ENCODE results near the gene TEFM. TPM values are rescaled to one million over a fixed set of nuclear protein-coding genes. Genes with fewer than 3 reads are reported as not detected.

TEFM gene
- total and polyA plus RNA-seq, 3 donors from 2014 or later, result 8.7 to 16.2 (median 10.9) TPM

- intact Hi-C loops (cut with DNase I; ENCODE audit: low total_unique reads), result no loop called here
- H3K36me3 ChIP-seq (ENCODE audit: low read depth, missing control alignments), result no peaks in the 10 kb centered on the region
- 80 to 94% methylated on average over 5 of the region's 5 CpGs for WGBS, 2 donors
- H3K27ac ChIP-seq, result no peak overlapping the region
- DNase-seq, result no peak
- H3K4me1 ChIP-seq, result no peaks in the 10 kb centered on the region
- no peak for TF ChIP-seq CTCF (IDR thresholded peaks at IDR 0.05)
- no peak for TF ChIP-seq POLR2A (IDR thresholded peaks at IDR 0.05)
- no peaks in the 10 kb centered on the region for H3K27me3 ChIP-seq
- H3K9me3 ChIP-seq, result no peaks in the 10 kb centered on the region
- no peak overlapping the region for H3K4me3 ChIP-seq
These were observed 8.7 kb downstream of the TEFM start for GRCh38 chr17:30897311-30897710.

GRCh38 chr17:30894236-30894635 lies 11.8 kb downstream of the TEFM start:
- 93 to 94% methylated on average over 3 of the region's 3 CpGs for WGBS, 2 donors
- no peak overlapping the region for H3K27ac ChIP-seq
- intact Hi-C loops (cut with DNase I; ENCODE audit: low total_unique reads), result no loop called here
- no peaks in the 10 kb centered on the region for H3K4me1 ChIP-seq
- no peaks in the 10 kb centered on the region for H3K9me3 ChIP-seq
- no peaks in the 10 kb centered on the region for H3K36me3 ChIP-seq (ENCODE audit: low read depth, missing control alignments)
- no peaks in the 10 kb centered on the region for H3K27me3 ChIP-seq
- TF ChIP-seq POLR2A (IDR thresholded peaks at IDR 0.05) (no peak), CTCF (IDR thresholded peaks at IDR 0.05) (no peak)
- no peak overlapping the region for H3K4me3 ChIP-seq
- no peak for DNase-seq

- no peak for TF ChIP-seq CTCF (IDR thresholded peaks at IDR 0.05)
- TF ChIP-seq POLR2A (IDR thresholded peaks at IDR 0.05), result no peak
- no peaks in the 10 kb centered on the region for H3K36me3 ChIP-seq (ENCODE audit: low read depth, missing control alignments)
- H3K27me3 ChIP-seq, result no peaks in the 10 kb centered on the region
- no peaks in the 10 kb centered on the region for H3K9me3 ChIP-seq
- no peak overlapping the region for H3K27ac ChIP-seq
- 98% methylated on average over 5 of the region's 5 CpGs for WGBS, 2 donors
- DNase-seq, result no peak
- H3K4me1 ChIP-seq, result no peaks in the 10 kb centered on the region
- intact Hi-C loops (cut with DNase I; ENCODE audit: low total_unique reads), result no loop called here
- H3K4me3 ChIP-seq, result no peak overlapping the region
These were observed 19.9 kb downstream of the TEFM start for GRCh38 chr17:30886187-30886586.

- H3K36me3 ChIP-seq (ENCODE audit: low read depth, missing control alignments), result no peaks in the 10 kb centered on the region
- no peaks in the 10 kb centered on the region for H3K9me3 ChIP-seq
- WGBS, 2 donors, result 95 to 97% methylated on average over 6 of the region's 6 CpGs
These were observed 37.0 kb downstream of the TEFM start for GRCh38 chr17:30869005-30869404.

More at GRCh38 chr17:30869005-30869404, 37.0 kb downstream of the TEFM start:
- Histone ChIP-seq H3K4me3 (no peak overlapping the region), H3K4me1 (no peaks in the 10 kb centered on the region), H3K27me3 (no peaks in the 10 kb centered on the region), H3K27ac (no peak overlapping the region)
- no peak for DNase-seq
- TF ChIP-seq POLR2A (IDR thresholded peaks at IDR 0.05), result no peak
- no peak for TF ChIP-seq CTCF (IDR thresholded peaks at IDR 0.05)
- intact Hi-C loops (cut with DNase I; ENCODE audit: low total_unique reads), result no loop called here
